Measurements from ENCODE around the gene CMIP. TPM values are rescaled to one million over a fixed set of nuclear protein-coding genes. Genes with fewer than 3 reads are reported as not detected.
A peak's percentile ranks its signal among the peaks of the same experiment; 100 is the strongest.

CMIP gene
- total RNA-seq, 1 experiment from 2014 or later: 68.0 TPM

GRCh38 chr16:81446907-81447268 lies 2.3 kb downstream of the CMIP start:
- DNase-seq: no peak
- TF ChIP-seq CTCF (IDR thresholded peaks at IDR 0.05; ENCODE audit: insufficient read depth in 1 of 2, low read depth in 1 of 2, low read length in 1 of 2, severe bottlenecking in 1 of 2, unreplicated experiment in 1 of 2): no peak
- intact Hi-C loops (cut with micrococcal nuclease; ENCODE audit: unreplicated experiment): loop anchor here (5.0 kb wide), 2 partner anchors 35 to 65 kb away; no protein-coding TSS in a partner anchor
- no peaks in the 10 kb centered on the region for H3K9me3 ChIP-seq
- POLR2A ChIA-PET: no interaction called here
- peak overlapping the region; percentile 92 for H3K4me3 ChIP-seq (ENCODE audit: low read depth, low read length)
- Mint-ChIP-seq H3K9me3 (ENCODE audit: unreplicated experiment) (no peaks in the 10 kb centered on the region), H3K36me3 (ENCODE audit: insufficient read depth, unreplicated experiment) (peaks cover 28% of the 10 kb centered on the region), H3K27me3 (ENCODE audit: insufficient read depth, unreplicated experiment) (no peaks in the 10 kb centered on the region), H3K27ac (ENCODE audit: unreplicated experiment) (peak overlapping the region; percentile 78), H3K4me1 (ENCODE audit: low read depth, unreplicated experiment) (peaks cover 45% of the 10 kb centered on the region), H3K4me3 (ENCODE audit: unreplicated experiment) (peak overlapping the region; percentile 84)
- no peaks in the 10 kb centered on the region for H3K27me3 ChIP-seq (replicated peaks; ENCODE audit: control insufficient read depth, insufficient read depth, low read length)
- H3K4me1 ChIP-seq: peaks cover 69% of the 10 kb centered on the region
- H3K36me3 ChIP-seq (ENCODE audit: control insufficient read depth, insufficient read depth, low read length): 0 out of 2 replicates have a peak, but pooled peaks cover 2% of the 10 kb centered on the region
- CTCF ChIA-PET: no interaction called here
- no TSS peak for BruUV-seq (replicated peaks)

GRCh38 chr16:81447383-81448101 lies 2.9 kb downstream of the CMIP start:
- intact Hi-C loops (cut with micrococcal nuclease; ENCODE audit: unreplicated experiment): loop anchor here (1.0 to 5.0 kb wide), 6 partner anchors 35 to 153 kb away; no protein-coding TSS in a partner anchor
- H3K4me1 ChIP-seq: peaks cover 75% of the 10 kb centered on the region

More at GRCh38 chr16:81447383-81448101, 2.9 kb downstream of the CMIP start:
- no peaks in the 10 kb centered on the region for H3K27me3 Mint-ChIP-seq (ENCODE audit: insufficient read depth, unreplicated experiment)
- H3K9me3 Mint-ChIP-seq (ENCODE audit: unreplicated experiment): no peaks in the 10 kb centered on the region
- peaks cover 50% of the 10 kb centered on the region for H3K4me1 Mint-ChIP-seq (ENCODE audit: low read depth, unreplicated experiment)
- peaks cover 34% of the 10 kb centered on the region for H3K36me3 Mint-ChIP-seq (ENCODE audit: insufficient read depth, unreplicated experiment)
- Histone ChIP-seq H3K9me3 (no peaks in the 10 kb centered on the region), H3K4me3 (ENCODE audit: low read depth, low read length) (peak overlapping the region; percentile 15), H3K36me3 (ENCODE audit: control insufficient read depth, insufficient read depth, low read length) (0 out of 2 replicates have a peak, but pooled peaks cover 2% of the 10 kb centered on the region), H3K27me3 (replicated peaks; ENCODE audit: control insufficient read depth, insufficient read depth, low read length) (no peaks in the 10 kb centered on the region)
- DNase-seq: no peak
- ChIA-PET CTCF (no interaction called here), POLR2A (no interaction called here)
- peak in 1 of 2 experiments; percentile 7 for TF ChIP-seq CTCF (IDR thresholded peaks at IDR 0.05; ENCODE audit: insufficient read depth in 1 of 2, low read depth in 1 of 2, low read length in 1 of 2, severe bottlenecking in 1 of 2, unreplicated experiment in 1 of 2)
- H3K4me3 Mint-ChIP-seq (ENCODE audit: unreplicated experiment): peak overlapping the region; percentile 84
- peak overlapping the region; percentile 78 for H3K27ac Mint-ChIP-seq (ENCODE audit: unreplicated experiment)
- BruUV-seq (replicated peaks): no TSS peak
